Activated B cell treated with CpG ODN at 0.5 μM for 24 hours (primary cell): Measurements from ENCODE around the gene MET. TPM values are rescaled to one million over a fixed set of nuclear protein-coding genes. Genes with fewer than 3 reads are reported as not detected.
A peak's percentile ranks its signal among the peaks of the same experiment; 100 is the strongest.

ENCODE experiments used
- ATAC-seq: fragments of 200-7000 bp; cut with Tn5 transposase; one replicate; pipeline ENCODE4 v1.10.0; 2021; ENCODE audit warnings: low read depth, mild to moderate bottlenecking, moderate library complexity
- CTCF ChIA-PET: fragments of 350-600 bp; sonication (Branson Sonifier 250); formaldehyde crosslinking; loops from one replicate; lab custom pipeline; 2021; ENCODE audit warnings: antibody characterized with exemption; lab: Charles Lee
- POLR2A ChIA-PET: fragments of 350-600 bp; sonication (Branson Sonifier 250); formaldehyde crosslinking; loops from one replicate; lab custom pipeline; 2021; ENCODE audit warnings: antibody characterized with exemption; lab: Charles Lee
- DNase-seq: peaks from one replicate; pipeline ENCODE4 v3.0.0; 2022
- H3K27ac Mint-ChIP-seq: one replicate; pipeline ENCODE4 v1.8.0; 2020; ENCODE audit warnings: mixed read lengths
- H3K27me3 Mint-ChIP-seq: one replicate; pipeline ENCODE4 v1.8.0; 2021; ENCODE audit warnings: mixed read lengths
- H3K36me3 Mint-ChIP-seq: one replicate; pipeline ENCODE4 v1.8.0; 2021; ENCODE audit warnings: low read depth, mixed read lengths
- H3K4me1 Mint-ChIP-seq: one replicate; pipeline ENCODE4 v1.8.0; 2021; ENCODE audit warnings: mixed read lengths
- H3K4me3 Mint-ChIP-seq: one replicate; pipeline ENCODE4 v1.8.0; 2020; ENCODE audit warnings: mild to moderate bottlenecking, mixed read lengths
- H3K9me3 Mint-ChIP-seq: one replicate; pipeline ENCODE4 v1.8.0; 2020; ENCODE audit warnings: mixed read lengths
- intact Hi-C: fragments of 100-400 bp; cut with micrococcal nuclease; formaldehyde crosslinking; loops from one replicate; pipeline ENCODE4 v1.15.1; 2024
- total RNA-seq: library from RNA; stranded (reverse); gene quantifications from 2 replicates; pipeline ENCODE4 v1.2.3, GENCODE V29; 2022
- TF ChIP-seq, protein P1 (sequence below): fragments of 200-600 bp; IDR thresholded peaks from one replicate; pipeline ENCODE4 v1.8.0; 2022; ENCODE audit warnings: antibody characterized with exemption, mild to moderate bottlenecking

The MET gene
- total RNA-seq, 1 donor from 2014 or later = 1.1 TPM

DNA sequence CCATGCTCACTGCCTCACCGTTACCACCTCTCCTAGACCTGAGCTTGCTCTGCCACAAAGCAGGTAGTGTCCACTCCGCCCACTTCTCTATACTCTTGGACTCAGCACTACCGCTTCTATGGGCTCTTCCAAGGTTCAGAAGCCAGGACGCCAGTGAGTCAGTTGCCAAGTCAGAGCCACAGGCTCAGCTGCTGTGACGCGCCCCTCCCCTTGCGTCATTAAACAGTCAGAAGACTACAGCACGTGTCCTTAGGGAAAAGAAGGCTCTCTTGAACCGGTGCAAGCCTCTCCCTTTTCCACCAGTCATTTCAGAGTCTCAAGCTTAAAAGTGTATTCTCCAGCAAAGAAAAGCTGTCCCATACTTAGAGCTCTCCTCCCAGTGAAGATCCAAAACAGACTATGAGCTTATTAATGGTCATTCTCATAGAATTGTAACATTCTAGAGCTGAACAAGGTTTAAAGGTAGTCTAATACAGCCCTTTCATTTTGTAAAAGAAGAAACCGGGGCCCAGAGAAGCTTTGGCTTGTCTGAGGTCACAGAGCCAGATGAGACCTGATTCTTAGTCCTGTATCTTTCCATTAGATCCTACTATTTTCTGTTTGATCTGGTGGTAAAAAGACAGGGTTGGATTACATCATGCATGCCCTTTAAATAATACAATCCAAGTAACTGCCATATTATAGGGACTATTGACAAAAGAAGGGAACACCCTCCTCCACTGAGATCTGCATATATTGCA lies 40.9 kb upstream of the MET start:
- peaks cover 7% of the 10 kb centered on the region for H3K27me3 Mint-ChIP-seq
- no peaks in the 10 kb centered on the region for H3K36me3 Mint-ChIP-seq
- peaks cover 26% of the 10 kb centered on the region for H3K4me1 Mint-ChIP-seq
- intact Hi-C loops = loop anchor here (2.0 kb wide), 3 partner anchors 40 to 156 kb away; partner anchors contain the start of gene MET
- ChIA-PET CTCF (interaction anchor here (1.2 to 1.4 kb wide), 2 partner anchors 40 to 42 kb away, joined by 3 to 5 read pairs; no protein-coding TSS in a partner anchor), POLR2A (interaction anchor here (1.3 kb wide), 1 partner anchor 27 kb away, joined by 3 read pairs; no protein-coding TSS in a partner anchor)
- DNase-seq (peak; percentile 36), ATAC-seq (peak; percentile 84)
- H3K4me3 Mint-ChIP-seq = peak overlapping the region; percentile 74
- H3K9me3 Mint-ChIP-seq = no peaks in the 10 kb centered on the region
- TF ChIP-seq, protein P1, sequence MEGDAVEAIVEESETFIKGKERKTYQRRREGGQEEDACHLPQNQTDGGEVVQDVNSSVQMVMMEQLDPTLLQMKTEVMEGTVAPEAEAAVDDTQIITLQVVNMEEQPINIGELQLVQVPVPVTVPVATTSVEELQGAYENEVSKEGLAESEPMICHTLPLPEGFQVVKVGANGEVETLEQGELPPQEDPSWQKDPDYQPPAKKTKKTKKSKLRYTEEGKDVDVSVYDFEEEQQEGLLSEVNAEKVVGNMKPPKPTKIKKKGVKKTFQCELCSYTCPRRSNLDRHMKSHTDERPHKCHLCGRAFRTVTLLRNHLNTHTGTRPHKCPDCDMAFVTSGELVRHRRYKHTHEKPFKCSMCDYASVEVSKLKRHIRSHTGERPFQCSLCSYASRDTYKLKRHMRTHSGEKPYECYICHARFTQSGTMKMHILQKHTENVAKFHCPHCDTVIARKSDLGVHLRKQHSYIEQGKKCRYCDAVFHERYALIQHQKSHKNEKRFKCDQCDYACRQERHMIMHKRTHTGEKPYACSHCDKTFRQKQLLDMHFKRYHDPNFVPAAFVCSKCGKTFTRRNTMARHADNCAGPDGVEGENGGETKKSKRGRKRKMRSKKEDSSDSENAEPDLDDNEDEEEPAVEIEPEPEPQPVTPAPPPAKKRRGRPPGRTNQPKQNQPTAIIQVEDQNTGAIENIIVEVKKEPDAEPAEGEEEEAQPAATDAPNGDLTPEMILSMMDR = no peak
- H3K27ac Mint-ChIP-seq = peak overlapping the region; percentile 70

DNA sequence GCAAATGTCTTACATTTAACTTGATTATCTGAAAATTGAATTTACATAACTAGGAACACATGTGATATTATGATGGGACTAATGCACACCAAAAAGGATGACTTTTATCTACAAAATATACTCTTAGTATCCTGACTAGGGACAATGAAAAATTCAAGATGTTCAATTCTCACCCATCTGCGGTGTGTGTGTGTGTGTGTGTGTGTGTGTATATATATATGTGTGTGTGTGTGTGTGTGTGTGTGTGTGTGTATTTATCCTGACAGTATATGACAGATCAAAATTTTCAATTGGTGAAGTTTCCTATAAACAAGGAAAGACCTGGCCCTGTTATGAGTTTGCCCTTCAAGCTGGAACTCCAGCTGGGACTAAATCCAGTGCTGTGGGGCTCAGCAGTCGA lies 40.3 kb upstream of the MET start:
- Mint-ChIP-seq H3K4me1 (peaks cover 26% of the 10 kb centered on the region), H3K27me3 (peaks cover 4% of the 10 kb centered on the region), H3K9me3 (no peaks in the 10 kb centered on the region), H3K27ac (no peak overlapping the region), H3K36me3 (no peaks in the 10 kb centered on the region), H3K4me3 (no peak overlapping the region)
- intact Hi-C loops = loop anchor here (2.0 kb wide), 3 partner anchors 41 to 155 kb away; partner anchors contain the start of gene MET
- ATAC-seq (no peak), DNase-seq (no peak)
- ChIA-PET POLR2A (no interaction called here), CTCF (interaction anchor here (1.2 kb wide), 1 partner anchor 41 kb away, joined by 5 read pairs; no protein-coding TSS in a partner anchor)
- TF ChIP-seq, protein P1 = no peak

DNA sequence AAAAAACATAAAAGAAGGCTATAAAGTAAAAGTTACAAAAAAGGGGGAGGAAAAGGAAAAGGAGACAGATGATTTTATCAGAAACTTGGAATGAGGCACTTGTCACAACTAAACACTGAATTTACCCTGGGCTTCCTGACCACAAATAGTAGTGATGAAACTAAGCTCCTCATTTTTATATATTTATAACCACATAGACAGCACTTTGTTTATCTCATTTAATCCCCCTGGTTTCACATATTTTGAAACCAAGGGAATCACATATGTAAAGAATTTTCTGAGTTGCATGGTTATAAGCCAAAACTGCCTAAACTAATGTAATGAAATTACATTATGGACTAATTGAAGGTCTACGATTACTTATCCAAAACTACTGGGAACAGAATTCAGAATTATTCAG lies 39.6 kb upstream of the MET start:
- Mint-ChIP-seq H3K27me3 (no peaks in the 10 kb centered on the region), H3K27ac (no peak overlapping the region), H3K4me1 (peaks cover 26% of the 10 kb centered on the region), H3K9me3 (no peaks in the 10 kb centered on the region), H3K36me3 (no peaks in the 10 kb centered on the region), H3K4me3 (no peak overlapping the region)
- TF ChIP-seq, protein P1 = no peak
- ATAC-seq = no peak
- ChIA-PET CTCF (no interaction called here), POLR2A (no interaction called here)
- no peak for DNase-seq
- intact Hi-C loops = no loop called here

DNA sequence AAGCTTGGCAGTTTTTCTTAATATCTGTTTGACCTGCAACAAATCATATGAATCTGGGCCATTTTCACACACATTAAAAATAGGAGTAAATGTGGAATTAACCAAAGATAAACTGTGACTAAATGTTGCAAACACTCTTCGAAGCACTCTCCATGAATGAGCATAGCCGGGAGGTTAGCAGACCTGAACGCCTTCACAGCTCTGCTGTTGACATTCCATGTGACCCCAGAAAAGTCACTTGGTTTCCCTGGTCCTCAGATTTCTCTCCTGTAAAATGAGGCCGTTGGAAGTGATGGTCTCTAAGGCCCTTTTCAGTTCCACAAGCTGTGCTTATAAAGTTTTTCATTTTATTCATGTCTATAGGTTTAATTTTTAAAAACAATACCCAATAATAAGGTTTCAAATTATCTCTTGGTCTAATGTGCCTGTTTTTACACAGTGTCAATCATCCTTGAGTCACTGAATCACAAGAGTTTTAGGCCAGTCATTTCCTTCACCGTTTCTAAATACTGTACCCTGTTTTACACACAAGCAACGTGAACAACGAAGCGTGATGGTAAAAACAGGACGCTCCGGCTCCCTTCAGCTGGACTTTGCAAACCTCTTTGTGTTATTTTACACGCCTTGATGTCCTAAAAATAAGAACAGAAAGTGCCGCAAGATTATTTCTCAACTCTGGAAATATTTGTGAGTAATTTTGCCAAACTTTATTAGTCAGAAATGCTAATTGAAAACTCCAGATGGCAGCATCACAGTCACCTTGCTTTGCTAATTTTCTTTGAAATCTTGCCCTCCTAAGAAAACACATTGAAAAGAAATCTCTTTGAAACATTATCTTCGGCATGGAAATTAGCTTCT lies 38.6 kb upstream of the MET start:
- Mint-ChIP-seq H3K27me3 (no peaks in the 10 kb centered on the region), H3K36me3 (no peaks in the 10 kb centered on the region), H3K4me3 (no peak overlapping the region), H3K9me3 (no peaks in the 10 kb centered on the region), H3K27ac (peak overlapping the region; percentile 73), H3K4me1 (peaks cover 26% of the 10 kb centered on the region)
- DNase-seq = no peak
- ATAC-seq = no peak
- TF ChIP-seq, protein P1 = no peak
- POLR2A ChIA-PET = interaction anchor here (0.6 kb wide), 1 partner anchor 18 kb away, joined by 3 read pairs; no protein-coding TSS in a partner anchor
- CTCF ChIA-PET = no interaction called here
- intact Hi-C loops = no loop called here
